ENCODE data around the gene ARHGAP15. TPM values are rescaled to one million over a fixed set of nuclear protein-coding genes. Genes with fewer than 3 reads are reported as not detected.

Gene ARHGAP15
- total and polyA plus RNA-seq, 2 donors (not counting 1 experiment from before 2014, with no cell fraction given): 0.07 TPM; not detected in 1

- Histone ChIP-seq H3K4me3 (replicated peaks in 1 of 4; ENCODE audit: control extremely low read depth in 1 of 4, insufficient read depth in 1 of 4, low read depth in 3 of 4, low read length in 4 of 4) (no peak overlapping the region), H3K79me2 (ENCODE audit: control insufficient read depth, insufficient read depth, low read length) (no peaks in the 10 kb centered on the region), H3K9me3 (ENCODE audit: control insufficient read depth, insufficient read depth, low read depth, low read length) (no peaks in the 10 kb centered on the region), H3K9ac (ENCODE audit: insufficient read depth, low read length) (no peak overlapping the region), H3K27me3 (ENCODE audit: control insufficient read depth, insufficient read depth, low read length) (no peaks in the 10 kb centered on the region), H2AFZ (ENCODE audit: low read length) (no peak overlapping the region), H3K4me1 (ENCODE audit: control insufficient read depth, extremely low read depth, insufficient read depth, low read length) (no peaks in the 10 kb centered on the region), H3K27ac (ENCODE audit: insufficient read depth, low read length) (no peak overlapping the region), H3K36me3 (ENCODE audit: control insufficient read depth, insufficient read depth, low read length) (no peaks in the 10 kb centered on the region), H4K20me1 (ENCODE audit: control insufficient read depth, extremely low read depth, insufficient read depth, low read length) (no peaks in the 10 kb centered on the region), H3K4me2 (ENCODE audit: extremely low read depth, insufficient read depth, low read length) (no peak overlapping the region)
- no peak for TF ChIP-seq CTCF (conservative IDR thresholded peaks at IDR 0.05 in 1 of 2, IDR thresholded peaks at IDR 0.05 in 1 of 2; ENCODE audit: low read depth in 1 of 2, low read length in 2 of 2)
- TF ChIP-seq EZH2 (IDR thresholded peaks at IDR 0.05; ENCODE audit: low read length, missing control alignments): no peak
- DNase-seq (ENCODE audit: low read depth in 2 of 2): no peak
Observed at GRCh38 chr2:143616452-143616851, 487.2 kb downstream of the ARHGAP15 start.

- TF ChIP-seq CTCF (conservative IDR thresholded peaks at IDR 0.05 in 1 of 2, IDR thresholded peaks at IDR 0.05 in 1 of 2; ENCODE audit: low read depth in 1 of 2, low read length in 2 of 2) (no peak), EZH2 (IDR thresholded peaks at IDR 0.05; ENCODE audit: low read length, missing control alignments) (no peak)
- Histone ChIP-seq H3K79me2 (ENCODE audit: control insufficient read depth, insufficient read depth, low read length) (no peaks in the 10 kb centered on the region), H3K27me3 (ENCODE audit: control insufficient read depth, insufficient read depth, low read length) (no peaks in the 10 kb centered on the region), H3K36me3 (ENCODE audit: control insufficient read depth, insufficient read depth, low read length) (no peaks in the 10 kb centered on the region), H3K9me3 (ENCODE audit: control insufficient read depth, insufficient read depth, low read depth, low read length) (no peaks in the 10 kb centered on the region), H3K4me2 (ENCODE audit: extremely low read depth, insufficient read depth, low read length) (no peak overlapping the region), H3K9ac (ENCODE audit: insufficient read depth, low read length) (no peak overlapping the region), H3K27ac (ENCODE audit: insufficient read depth, low read length) (no peak overlapping the region), H3K4me3 (replicated peaks in 1 of 4; ENCODE audit: control extremely low read depth in 1 of 4, insufficient read depth in 1 of 4, low read depth in 3 of 4, low read length in 4 of 4) (no peak overlapping the region), H2AFZ (ENCODE audit: low read length) (no peak overlapping the region), H3K4me1 (ENCODE audit: control insufficient read depth, extremely low read depth, insufficient read depth, low read length) (no peaks in the 10 kb centered on the region), H4K20me1 (ENCODE audit: control insufficient read depth, extremely low read depth, insufficient read depth, low read length) (no peaks in the 10 kb centered on the region)
- no peak for DNase-seq (ENCODE audit: low read depth in 2 of 2)
Observed at GRCh38 chr2:143617803-143618415, 488.7 kb downstream of the ARHGAP15 start.

GRCh38 chr2:143622106-143622505, 492.9 kb downstream of the ARHGAP15 start:
- H3K4me1 ChIP-seq (ENCODE audit: control insufficient read depth, extremely low read depth, insufficient read depth, low read length): no peaks in the 10 kb centered on the region
- TF ChIP-seq CTCF (conservative IDR thresholded peaks at IDR 0.05 in 1 of 2, IDR thresholded peaks at IDR 0.05 in 1 of 2; ENCODE audit: low read depth in 1 of 2, low read length in 2 of 2): no peak
- TF ChIP-seq EZH2 (IDR thresholded peaks at IDR 0.05; ENCODE audit: low read length, missing control alignments): no peak
- no peaks in the 10 kb centered on the region for H3K36me3 ChIP-seq (ENCODE audit: control insufficient read depth, insufficient read depth, low read length)
- no peaks in the 10 kb centered on the region for H3K27me3 ChIP-seq (ENCODE audit: control insufficient read depth, insufficient read depth, low read length)
- no peaks in the 10 kb centered on the region for H3K79me2 ChIP-seq (ENCODE audit: control insufficient read depth, insufficient read depth, low read length)
- no peak overlapping the region for H3K4me3 ChIP-seq (replicated peaks in 1 of 4; ENCODE audit: control extremely low read depth in 1 of 4, insufficient read depth in 1 of 4, low read depth in 3 of 4, low read length in 4 of 4)
- H3K27ac ChIP-seq (ENCODE audit: insufficient read depth, low read length): no peak overlapping the region
- no peak for DNase-seq (ENCODE audit: low read depth in 2 of 2)
- no peaks in the 10 kb centered on the region for H3K9me3 ChIP-seq (ENCODE audit: control insufficient read depth, insufficient read depth, low read depth, low read length)
- H4K20me1 ChIP-seq (ENCODE audit: control insufficient read depth, extremely low read depth, insufficient read depth, low read length): no peaks in the 10 kb centered on the region
- no peak overlapping the region for H3K9ac ChIP-seq (ENCODE audit: insufficient read depth, low read length)
- H2AFZ ChIP-seq (ENCODE audit: low read length): no peak overlapping the region
- no peak overlapping the region for H3K4me2 ChIP-seq (ENCODE audit: extremely low read depth, insufficient read depth, low read length)

Measured in fibroblast of lung (primary cell).